Peyer's patch (tissue), 4 donors: ENCODE results near the gene ZFPM1. TPM values are rescaled to one million over a fixed set of nuclear protein-coding genes. Genes with fewer than 3 reads are reported as not detected.
A peak's percentile ranks its signal among the peaks of the same experiment; 100 is the strongest.

ENCODE experiments used
- DNase-seq, 3 donors: peaks; one replicate each; pipeline ENCODE4 v3.0.0-alpha.2; 2017 to 2019
- H3K27ac ChIP-seq, 4 donors: fragments of 200-600 bp; sonication (generic); one replicate each; pipeline ENCODE4 v1.5.1; 2016 to 2019
- H3K27me3 ChIP-seq, 2 donors: fragments of 200-600 bp; sonication (generic); one replicate each; pipeline ENCODE4 v1.5.1; 2019
- H3K36me3 ChIP-seq, 3 donors: fragments of 200-600 bp; sonication (generic); one replicate each; pipeline ENCODE4 v1.5.1; 2016 to 2019
- H3K4me1 ChIP-seq, 4 donors: fragments of 200-600 bp; sonication (generic); one replicate each; pipeline ENCODE4 v1.5.1; 2016 to 2019
- H3K4me3 ChIP-seq, 4 donors: fragments of 200-600 bp; sonication (generic); 1 replicate in 3 of 4; 2 replicates in 1 of 4; pipeline ENCODE4 v1.5.1; 2016 to 2019; ENCODE audit warnings: mild to moderate bottlenecking in 1 of 4
- H3K9me3 ChIP-seq, 4 donors: fragments of 200-600 bp; sonication (generic); one replicate each; pipeline ENCODE4 v1.5.1; 2016 to 2019; ENCODE audit warnings: mild to moderate bottlenecking in 1 of 4
- POLR2A ChIP-seq, 2 donors: fragments of 450-650 bp; IDR thresholded peaks; one replicate each; pipeline ENCODE4 v1.5.1; 2017; ENCODE audit warnings: antibody characterized with exemption in 2 of 2, mild to moderate bottlenecking in 2 of 2, moderate library complexity in 2 of 2
- total RNA-seq, 4 donors: library from RNA; depleted of rRNA; stranded (reverse); fragments of >200 nt; gene quantifications; one replicate each; pipeline ENCODE4 v1.1.0, GENCODE V29; 2016
- TF ChIP-seq, protein P1 (sequence below), 6 experiments: fragments of 450-650 bp in 4 of 6; fragments of 200-600 bp in 2 of 6; sonication (generic) in 1 of 6; IDR thresholded peaks; one replicate each; pipeline ENCODE4 v1.5.1; 2017 to 2019; ENCODE audit warnings: antibody characterized with exemption in 6 of 6, mild to moderate bottlenecking in 3 of 6, moderate library complexity in 1 of 6

Gene ZFPM1
- total RNA-seq, 4 donors from 2014 or later = 3.0 to 7.9 (median 4.9) TPM

DNA sequence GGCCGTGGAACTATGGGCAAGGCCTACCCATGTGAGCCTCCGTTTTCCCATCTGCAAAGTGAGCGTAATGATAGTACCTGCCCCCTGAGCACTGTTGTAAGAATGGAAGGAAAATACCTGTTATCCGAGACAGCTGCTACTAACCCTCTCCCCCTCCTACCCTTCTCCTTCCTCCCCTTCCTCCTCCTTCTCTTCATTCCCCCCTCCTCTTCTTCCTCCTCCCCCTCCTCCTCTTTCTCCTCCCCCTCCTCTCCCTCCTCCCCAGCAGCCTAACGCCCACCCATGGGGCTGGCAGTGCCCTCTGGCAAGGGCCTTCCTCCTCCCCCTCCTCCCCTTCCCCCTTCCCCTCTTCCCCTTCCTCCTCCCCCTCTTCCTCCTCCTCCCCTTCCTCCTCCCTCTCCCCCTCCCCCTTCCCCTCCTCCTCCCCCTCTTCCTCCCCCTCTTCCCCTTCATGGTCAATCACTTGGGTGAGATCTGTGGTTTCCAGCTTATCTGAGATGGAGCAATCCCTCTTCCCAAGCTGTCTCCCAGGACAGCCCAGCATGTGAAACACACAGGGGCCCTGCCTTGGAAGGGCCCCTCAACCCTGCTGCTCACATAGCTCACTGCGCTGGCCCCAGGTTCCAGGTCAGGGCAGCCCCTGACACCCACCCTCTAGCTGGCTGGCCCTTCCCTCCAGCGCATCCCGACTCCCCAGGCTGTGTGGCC is 6.4 kb downstream of the ZFPM1 start:
- Histone ChIP-seq H3K9me3 (no peaks in the 10 kb centered on the region), H3K4me1 (peaks cover 0 to 30% (median 26%) of the 10 kb centered on the region in 4 donors), H3K27ac (no peak overlapping the region), H3K36me3 (no peaks in the 10 kb centered on the region), H3K27me3 (no peaks in the 10 kb centered on the region), H3K4me3 (no peak overlapping the region)
- TF ChIP-seq POLR2A (IDR thresholded peaks at IDR 0.05) = no peak
- TF ChIP-seq, protein P1, sequence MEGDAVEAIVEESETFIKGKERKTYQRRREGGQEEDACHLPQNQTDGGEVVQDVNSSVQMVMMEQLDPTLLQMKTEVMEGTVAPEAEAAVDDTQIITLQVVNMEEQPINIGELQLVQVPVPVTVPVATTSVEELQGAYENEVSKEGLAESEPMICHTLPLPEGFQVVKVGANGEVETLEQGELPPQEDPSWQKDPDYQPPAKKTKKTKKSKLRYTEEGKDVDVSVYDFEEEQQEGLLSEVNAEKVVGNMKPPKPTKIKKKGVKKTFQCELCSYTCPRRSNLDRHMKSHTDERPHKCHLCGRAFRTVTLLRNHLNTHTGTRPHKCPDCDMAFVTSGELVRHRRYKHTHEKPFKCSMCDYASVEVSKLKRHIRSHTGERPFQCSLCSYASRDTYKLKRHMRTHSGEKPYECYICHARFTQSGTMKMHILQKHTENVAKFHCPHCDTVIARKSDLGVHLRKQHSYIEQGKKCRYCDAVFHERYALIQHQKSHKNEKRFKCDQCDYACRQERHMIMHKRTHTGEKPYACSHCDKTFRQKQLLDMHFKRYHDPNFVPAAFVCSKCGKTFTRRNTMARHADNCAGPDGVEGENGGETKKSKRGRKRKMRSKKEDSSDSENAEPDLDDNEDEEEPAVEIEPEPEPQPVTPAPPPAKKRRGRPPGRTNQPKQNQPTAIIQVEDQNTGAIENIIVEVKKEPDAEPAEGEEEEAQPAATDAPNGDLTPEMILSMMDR (IDR thresholded peaks at IDR 0.05) = no peak
- DNase-seq = no peak

DNA sequence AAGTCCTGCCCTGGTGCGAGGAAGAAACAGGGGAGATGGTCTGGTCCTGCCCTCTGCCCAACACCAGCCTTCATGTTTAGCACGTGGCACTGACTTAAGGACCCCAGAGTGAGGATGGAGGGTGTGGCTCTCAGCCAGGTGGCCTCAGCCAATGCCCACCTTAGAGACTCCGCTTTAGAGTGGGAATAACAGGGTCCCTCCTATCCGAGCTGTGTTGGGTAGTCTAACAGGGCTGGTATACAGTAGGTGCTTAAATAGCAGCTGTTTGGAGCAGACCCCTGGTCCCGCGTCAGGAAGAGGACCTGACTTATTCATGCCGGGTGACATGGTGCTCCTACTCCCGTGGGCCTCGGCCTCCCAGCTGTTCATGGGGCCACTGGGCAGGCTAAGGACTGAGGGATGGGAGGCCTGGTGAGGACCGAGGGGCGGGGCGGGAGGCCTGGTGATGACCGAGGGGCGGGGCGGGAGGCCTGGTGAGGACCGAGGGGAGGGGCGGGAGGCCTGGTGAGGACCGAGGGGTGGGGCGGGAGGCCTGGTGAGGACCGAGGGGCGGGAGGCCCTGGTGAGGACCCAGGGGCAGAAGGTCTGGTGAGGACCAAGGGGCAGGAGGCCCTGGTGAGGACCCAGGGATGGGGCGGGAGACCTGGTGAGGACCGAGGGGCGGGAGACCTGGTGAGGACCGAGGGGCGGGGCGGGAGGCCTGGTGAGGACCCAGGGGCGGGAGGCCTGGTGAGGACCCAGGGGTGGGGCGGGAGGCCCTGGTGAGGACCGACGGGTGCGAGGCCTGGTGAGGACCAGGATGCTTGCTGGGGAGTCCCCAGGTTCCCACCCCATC is 7.6 kb downstream of the ZFPM1 start:
- TF ChIP-seq POLR2A (IDR thresholded peaks at IDR 0.05) = no peak
- TF ChIP-seq, protein P1 (IDR thresholded peaks at IDR 0.05) = no peak
- H3K4me1 ChIP-seq = peaks cover 0 to 37% (median 25%) of the 10 kb centered on the region in 4 donors
- H3K27me3 ChIP-seq = no peaks in the 10 kb centered on the region
- no peak for DNase-seq
- no peak overlapping the region for H3K27ac ChIP-seq
- H3K36me3 ChIP-seq = no peaks in the 10 kb centered on the region
- no peaks in the 10 kb centered on the region for H3K9me3 ChIP-seq
- H3K4me3 ChIP-seq = no peak overlapping the region

DNA sequence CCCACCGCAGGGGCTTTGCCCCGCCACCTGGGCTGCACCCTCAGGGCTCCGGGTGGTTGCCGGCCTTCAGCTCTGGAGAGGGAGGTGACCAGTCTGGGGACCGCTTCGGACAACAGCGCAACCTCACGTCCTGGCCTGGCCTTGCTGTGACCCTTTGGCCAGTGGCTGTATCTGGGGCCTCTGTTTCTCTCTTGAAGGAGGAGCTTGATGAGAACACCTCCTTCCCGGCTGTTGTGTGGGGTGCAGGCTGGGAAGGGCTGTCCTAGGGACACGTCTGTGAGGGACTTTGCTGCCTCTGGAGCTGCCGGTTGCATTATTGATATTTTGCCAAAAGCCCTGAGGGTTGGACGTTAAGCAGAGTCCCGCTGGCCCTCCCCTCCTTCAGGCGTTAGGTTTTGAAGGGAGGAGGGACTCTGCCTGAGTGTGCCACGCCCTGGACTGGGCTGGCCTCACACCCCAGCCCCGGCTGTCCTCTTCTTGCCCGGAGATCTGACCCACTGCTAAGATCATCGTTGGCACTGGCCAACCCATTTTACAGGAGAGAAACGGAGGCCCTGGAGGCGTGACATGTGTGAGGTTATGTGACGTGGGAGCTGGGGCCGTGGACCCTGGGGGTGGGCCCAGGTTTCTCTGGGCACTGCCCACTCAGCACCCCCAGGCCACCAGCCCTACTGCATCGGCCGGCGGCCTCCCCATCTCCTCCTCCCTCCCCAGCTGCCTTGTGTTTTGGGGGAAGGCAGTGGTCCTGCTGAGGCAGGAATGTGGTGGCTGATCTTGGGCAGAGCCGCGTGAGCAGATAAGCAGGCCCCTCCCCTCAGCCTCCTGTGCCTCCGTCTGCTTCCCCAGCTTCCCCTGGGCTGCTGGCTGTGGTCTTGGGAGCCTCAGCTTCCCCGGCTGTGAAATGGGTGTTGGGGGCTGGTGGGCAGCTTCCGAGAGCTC is 8.5 kb downstream of the ZFPM1 start:
- TF ChIP-seq, protein P1 (IDR thresholded peaks at IDR 0.05) = no peak
- TF ChIP-seq POLR2A (IDR thresholded peaks at IDR 0.05) = no peak
- Histone ChIP-seq H3K36me3 (no peaks in the 10 kb centered on the region), H3K27ac (peak overlapping the region in 1 of 4 donors; percentile 30), H3K4me1 (peaks cover 0 to 41% (median 22%) of the 10 kb centered on the region in 4 donors), H3K27me3 (no peaks in the 10 kb centered on the region), H3K9me3 (no peaks in the 10 kb centered on the region), H3K4me3 (no peak overlapping the region)
- no peak for DNase-seq

DNA sequence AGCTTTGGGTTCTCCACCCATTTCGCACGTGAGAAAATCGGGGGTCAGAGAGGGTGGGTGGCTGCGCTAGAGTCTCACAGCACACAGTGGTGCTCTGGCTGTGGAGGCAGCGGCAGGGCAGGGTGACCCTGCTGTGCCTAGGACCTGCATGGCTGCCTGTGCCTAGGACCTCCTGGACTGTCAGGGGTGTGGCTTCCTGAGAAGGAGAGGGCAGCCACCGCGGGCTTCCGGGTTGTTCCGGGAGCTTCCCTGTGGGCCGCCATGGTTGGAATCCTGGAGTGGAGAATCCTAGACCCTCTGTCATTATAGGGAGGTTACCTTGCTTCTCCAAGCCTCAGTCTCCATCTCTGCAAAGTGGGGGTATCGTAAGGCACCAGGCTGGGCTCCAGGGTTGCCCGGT is 9.3 kb downstream of the ZFPM1 start:
- H3K27ac ChIP-seq = no peak overlapping the region
- H3K27me3 ChIP-seq = no peaks in the 10 kb centered on the region
- peaks cover 0 to 37% (median 22%) of the 10 kb centered on the region in 4 donors for H3K4me1 ChIP-seq
- H3K4me3 ChIP-seq = no peak overlapping the region
- DNase-seq = no peak
- H3K9me3 ChIP-seq = no peaks in the 10 kb centered on the region
- no peak for TF ChIP-seq POLR2A (IDR thresholded peaks at IDR 0.05)
- TF ChIP-seq, protein P1 (IDR thresholded peaks at IDR 0.05) = no peak
- no peaks in the 10 kb centered on the region for H3K36me3 ChIP-seq

DNA sequence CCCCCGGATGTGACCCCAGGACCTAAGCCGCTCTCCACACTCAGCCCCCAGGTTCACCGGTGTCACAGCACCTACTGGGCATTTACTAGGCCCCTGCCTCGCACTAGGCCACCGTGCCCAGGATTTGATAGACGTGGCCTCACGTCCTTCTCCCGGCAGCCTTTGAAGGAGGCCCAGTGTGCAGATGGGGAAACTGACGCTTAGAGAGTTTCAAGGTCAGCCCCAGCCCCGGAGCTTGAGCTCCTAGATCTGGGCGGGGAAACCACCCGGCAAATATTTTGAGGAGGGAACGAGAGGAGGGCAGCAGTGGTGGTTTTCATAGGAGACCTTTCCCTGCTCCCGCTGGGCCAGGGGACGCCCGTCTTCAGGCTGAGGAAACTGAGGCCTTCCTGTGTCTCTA is 10.3 kb downstream of the ZFPM1 start:
- Histone ChIP-seq H3K9me3 (no peaks in the 10 kb centered on the region), H3K4me1 (peaks cover 0 to 38% (median 25%) of the 10 kb centered on the region in 4 donors), H3K4me3 (no peak overlapping the region), H3K27me3 (no peaks in the 10 kb centered on the region), H3K27ac (no peak overlapping the region), H3K36me3 (no peaks in the 10 kb centered on the region)
- no peak for TF ChIP-seq POLR2A (IDR thresholded peaks at IDR 0.05)
- TF ChIP-seq, protein P1 (IDR thresholded peaks at IDR 0.05) = no peak
- DNase-seq = no peak
